ENCODE data around the gene IST1. TPM values are rescaled to one million over a fixed set of nuclear protein-coding genes. Genes with fewer than 3 reads are reported as not detected.
A peak's percentile ranks its signal among the peaks of the same experiment; 100 is the strongest.
"Not testable (repeated sequence)": the region's sequence is repeated elsewhere in the genome, so short reads cannot be mapped to it uniquely, and the experiment has no call there.

The IST1 gene
- total RNA-seq, 1 donor from 2014 or later, result 171 TPM

GRCh38 chr16:71880176-71880575 is 15.2 kb upstream of the IST1 start:
- DNase-seq (ENCODE audit: low spot score), result no peak

- DNase-seq (ENCODE audit: low spot score), result no peak
Observed at GRCh38 chr16:71882505-71883167, 12.7 kb upstream of the IST1 start.

- no peak for DNase-seq (ENCODE audit: low spot score)
Observed at GRCh38 chr16:71883168-71883848, 12.0 kb upstream of the IST1 start.

- peak; percentile 93 for DNase-seq (ENCODE audit: low spot score)
Observed at GRCh38 chr16:71883849-71884638, 11.3 kb upstream of the IST1 start, which contains the start of gene ZNF821. Gene ZNF821 (minus strand): TSS chr16:71884182. CDS start chr16:71879946, 4,236 bp downstream.

- DNase-seq (ENCODE audit: low spot score), result no peak
Observed at GRCh38 chr16:71885261-71885650, 10.1 kb upstream of the IST1 start.

- no peak for DNase-seq (ENCODE audit: low spot score)
Observed at GRCh38 chr16:71889147-71889546, 6.2 kb upstream of the IST1 start.

GRCh38 chr16:71893888-71894228 is 1.5 kb upstream of the IST1 start:
- no peak for DNase-seq (ENCODE audit: low spot score)

- no peak for DNase-seq (ENCODE audit: low spot score)
Observed at GRCh38 chr16:71894229-71894920, 956 bp upstream of the IST1 start.

- no peak for DNase-seq (ENCODE audit: low spot score)
Observed at GRCh38 chr16:71895679-71896365, 491 bp downstream of the IST1 start.

GRCh38 chr16:71896764-71897368 is 1.5 kb downstream of the IST1 start:
- DNase-seq (ENCODE audit: low spot score), result no peak

- DNase-seq (ENCODE audit: low spot score), result no peak
Observed at GRCh38 chr16:71899171-71899570, 3.8 kb downstream of the IST1 start.

GRCh38 chr16:71902656-71903365 is 7.5 kb downstream of the IST1 start:
- no peak for DNase-seq (ENCODE audit: low spot score)

- no peak for DNase-seq (ENCODE audit: low spot score)
Observed at GRCh38 chr16:71903608-71904007, 8.3 kb downstream of the IST1 start.

- no peak for DNase-seq (ENCODE audit: low spot score)
Observed at GRCh38 chr16:71904239-71904638, 8.9 kb downstream of the IST1 start.

- DNase-seq (ENCODE audit: low spot score), result not testable (repeated sequence)
Observed at GRCh38 chr16:71905765-71906164, 10.4 kb downstream of the IST1 start.

GRCh38 chr16:71911121-71911520 is 15.8 kb downstream of the IST1 start:
- DNase-seq (ENCODE audit: low spot score), result no peak

- no peak for DNase-seq (ENCODE audit: low spot score)
Observed at GRCh38 chr16:71912534-71913275, 17.4 kb downstream of the IST1 start.

- DNase-seq (ENCODE audit: low spot score), result no peak
Observed at GRCh38 chr16:71914802-71915201, 19.5 kb downstream of the IST1 start.

- no peak for DNase-seq (ENCODE audit: low spot score)
Observed at GRCh38 chr16:71915350-71915749, 20.0 kb downstream of the IST1 start.

Measured in mesenteric fat pad (tissue), 1 donor.